Neural progenitor cell (in vitro differentiated cells): ENCODE data around the gene LRPAP1. TPM values are rescaled to one million over a fixed set of nuclear protein-coding genes. Genes with fewer than 3 reads are reported as not detected.

Source experiments
- DNase-seq: peaks from one replicate; pipeline ENCODE4 v3.0.0-alpha.2; 2016; ENCODE audit warnings: low spot score
- H2AFZ ChIP-seq: fragments of 200-600 bp; sonication (generic); replicated peaks from 2 replicates; pipeline ENCODE4 v1.6.1; 2016; ENCODE audit warnings: antibody characterized with exemption
- H3F3A ChIP-seq: fragments of 200-600 bp; sonication (generic); 2 replicates; pipeline ENCODE4 v1.6.1; 2016; ENCODE audit warnings: antibody characterized with exemption, low read depth
- H3K27ac ChIP-seq: fragments of 200-600 bp; sonication (generic); 2 replicates; pipeline ENCODE4 v1.5.1; 2016; ENCODE audit warnings: mild to moderate bottlenecking
- H3K27me3 ChIP-seq: fragments of 200-600 bp; sonication (generic); 2 replicates; pipeline ENCODE4 v1.6.1; 2016; ENCODE audit warnings: mild to moderate bottlenecking, moderate library complexity
- H3K36me3 ChIP-seq: fragments of 200-600 bp; sonication (generic); 2 replicates; pipeline ENCODE4 v1.5.1; 2016
- H3K4me1 ChIP-seq: fragments of 200-600 bp; sonication (generic); 2 replicates; pipeline ENCODE4 v1.6.1; 2016; ENCODE audit warnings: mixed run types
- H3K4me2 ChIP-seq: fragments of 200-600 bp; sonication (generic); 2 replicates; pipeline ENCODE4 v1.6.1; 2016
- H3K4me3 ChIP-seq: fragments of 200-600 bp; sonication (generic); 2 replicates; pipeline ENCODE4 v1.5.1; 2016
- H3K79me2 ChIP-seq: fragments of 200-600 bp; sonication (generic); 2 replicates; pipeline ENCODE4 v1.6.1; 2016; ENCODE audit warnings: low read depth
- H3K9ac ChIP-seq: fragments of 200-600 bp; sonication (generic); 2 replicates; pipeline ENCODE4 v1.6.1; 2016
- H3K9me3 ChIP-seq: fragments of 200-600 bp; sonication (generic); 2 replicates; pipeline ENCODE4 v1.5.1; 2016; ENCODE audit warnings: low read depth
- H4K20me1 ChIP-seq: fragments of 200-600 bp; sonication (generic); 2 replicates; pipeline ENCODE4 v1.6.1; 2016; ENCODE audit warnings: low read depth
- H3K27ac Mint-ChIP-seq: 3 replicates; pipeline ENCODE4 v1.8.0; 2021; ENCODE audit warnings: mixed read lengths
- H3K27me3 Mint-ChIP-seq: 2 replicates; pipeline ENCODE4 v1.8.0; 2022; ENCODE audit warnings: low read depth, mild to moderate bottlenecking, inconsistent platforms, moderate library complexity, mixed read lengths; ENCODE audit not compliant: insufficient read depth
- H3K36me3 Mint-ChIP-seq: 3 replicates; pipeline ENCODE4 v1.8.0; 2021; ENCODE audit warnings: mixed read lengths
- H3K4me1 Mint-ChIP-seq: 3 replicates; pipeline ENCODE4 v1.8.0; 2021; ENCODE audit warnings: mixed read lengths
- H3K4me3 Mint-ChIP-seq: 3 replicates; pipeline ENCODE4 v1.8.0; 2021; ENCODE audit warnings: mild to moderate bottlenecking, moderate library complexity, mixed read lengths
- H3K9me3 Mint-ChIP-seq: 3 replicates; pipeline ENCODE4 v1.8.0; 2020; ENCODE audit warnings: mixed read lengths
- CTCF ChIP-seq: fragments of 200-600 bp; sonication (generic); IDR thresholded peaks from 2 replicates; pipeline ENCODE4 v1.5.1; 2017; ENCODE audit warnings: antibody characterized with exemption, mild to moderate bottlenecking
- EZH2 ChIP-seq: fragments of 200-600 bp; sonication (generic); IDR thresholded peaks from 2 replicates; pipeline ENCODE4 v1.6.1; 2017; ENCODE audit warnings: antibody characterized with exemption, mild to moderate bottlenecking, moderate library complexity
- EZH2phosphoT487 ChIP-seq: fragments of 200-600 bp; sonication (generic); IDR thresholded peaks from 2 replicates; pipeline ENCODE4 v1.6.1; 2017; ENCODE audit warnings: antibody characterized with exemption
- total RNA-seq: library from RNA; depleted of rRNA; stranded (reverse); fragments of >200 nt; gene quantifications from 2 replicates; pipeline ENCODE4 v1.2.3, GENCODE V29; 2015; ENCODE audit warnings: low replicate concordance

LRPAP1 gene
- total RNA-seq, 1 donor from 2014 or later = 48.3 TPM

- H3K4me2 ChIP-seq = no peak overlapping the region
- no peak overlapping the region for H3K4me3 ChIP-seq
- no peaks in the 10 kb centered on the region for H3K36me3 ChIP-seq
- H4K20me1 ChIP-seq = no peaks in the 10 kb centered on the region
- TF ChIP-seq CTCF (no peak), EZH2phosphoT487 (no peak), EZH2 (no peak)
- H3K27me3 ChIP-seq = peaks cover 77% of the 10 kb centered on the region
- H3K79me2 ChIP-seq = no peaks in the 10 kb centered on the region
- peaks cover 26% of the 10 kb centered on the region for H3F3A ChIP-seq
- H3K9me3 ChIP-seq = no peaks in the 10 kb centered on the region
- H3K9me3 Mint-ChIP-seq = no peaks in the 10 kb centered on the region
- no peak overlapping the region for H3K27ac Mint-ChIP-seq
- peaks cover 22% of the 10 kb centered on the region for H3K27me3 Mint-ChIP-seq
- no peaks in the 10 kb centered on the region for H3K36me3 Mint-ChIP-seq
- peaks cover 14% of the 10 kb centered on the region for H3K4me1 Mint-ChIP-seq
- no peak for DNase-seq
- H3K4me3 Mint-ChIP-seq = no peak overlapping the region
- no peak overlapping the region for H3K9ac ChIP-seq
- H2AFZ ChIP-seq = no peak overlapping the region
- no peak overlapping the region for H3K27ac ChIP-seq
- peaks cover 44% of the 10 kb centered on the region for H3K4me1 ChIP-seq
These were observed 47.0 kb downstream of the LRPAP1 start for GRCh38 chr4:3485011-3485791.

GRCh38 chr4:3484057-3484973 lies 47.9 kb downstream of the LRPAP1 start:
- H3K4me3 Mint-ChIP-seq = no peak overlapping the region
- peaks cover 44% of the 10 kb centered on the region for H3K4me1 ChIP-seq
- H3K79me2 ChIP-seq = no peaks in the 10 kb centered on the region
- H3K4me2 ChIP-seq = peak overlapping the region; percentile 36
- DNase-seq = no peak
- TF ChIP-seq EZH2phosphoT487 (no peak), CTCF (no peak), EZH2 (no peak)
- no peaks in the 10 kb centered on the region for H3K9me3 Mint-ChIP-seq
- H3K4me1 Mint-ChIP-seq = peaks cover 14% of the 10 kb centered on the region
- no peak overlapping the region for H2AFZ ChIP-seq
- H3K27me3 ChIP-seq = peaks cover 68% of the 10 kb centered on the region
- H3K9ac ChIP-seq = no peak overlapping the region
- no peaks in the 10 kb centered on the region for H4K20me1 ChIP-seq
- H3K9me3 ChIP-seq = no peaks in the 10 kb centered on the region
- no peak overlapping the region for H3K27ac ChIP-seq
- H3K36me3 Mint-ChIP-seq = no peaks in the 10 kb centered on the region
- no peak overlapping the region for H3K4me3 ChIP-seq
- H3F3A ChIP-seq = peaks cover 25% of the 10 kb centered on the region
- H3K27me3 Mint-ChIP-seq = peaks cover 18% of the 10 kb centered on the region
- no peak overlapping the region for H3K27ac Mint-ChIP-seq
- no peaks in the 10 kb centered on the region for H3K36me3 ChIP-seq

DNA sequence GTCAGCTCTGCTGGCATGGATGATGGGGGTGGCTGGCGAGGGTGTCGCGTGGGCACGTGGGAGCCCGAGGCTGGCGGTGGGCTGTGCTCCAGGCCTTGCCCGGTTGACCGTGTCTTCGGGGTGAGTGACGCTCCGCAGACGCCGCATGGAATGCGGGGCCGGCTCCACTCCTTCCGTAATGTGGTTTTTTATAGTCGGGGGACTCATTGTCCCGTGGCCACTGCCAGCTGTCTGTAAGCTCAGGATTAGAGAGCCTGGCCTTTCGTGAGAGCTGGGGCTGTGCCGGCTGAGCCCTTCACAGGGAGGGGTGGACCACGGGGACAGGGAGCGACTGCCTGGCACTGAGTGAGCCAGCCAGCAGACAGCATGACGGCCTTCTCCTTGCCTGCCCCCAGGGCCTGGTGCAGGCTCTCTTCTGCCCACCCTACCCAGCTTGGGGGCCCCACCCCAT lies 48.7 kb downstream of the LRPAP1 start:
- Histone ChIP-seq H3K4me3 (no peak overlapping the region), H3K79me2 (no peaks in the 10 kb centered on the region), H3K4me2 (no peak overlapping the region), H3K9me3 (no peaks in the 10 kb centered on the region), H3K36me3 (no peaks in the 10 kb centered on the region), H3K27me3 (peaks cover 67% of the 10 kb centered on the region), H3K4me1 (peaks cover 46% of the 10 kb centered on the region), H2AFZ (no peak overlapping the region), H3F3A (peaks cover 19% of the 10 kb centered on the region), H4K20me1 (no peaks in the 10 kb centered on the region), H3K27ac (no peak overlapping the region), H3K9ac (no peak overlapping the region)
- H3K27me3 Mint-ChIP-seq = peaks cover 18% of the 10 kb centered on the region
- no peak overlapping the region for H3K27ac Mint-ChIP-seq
- H3K4me3 Mint-ChIP-seq = no peak overlapping the region
- H3K4me1 Mint-ChIP-seq = peaks cover 14% of the 10 kb centered on the region
- H3K36me3 Mint-ChIP-seq = no peaks in the 10 kb centered on the region
- DNase-seq = peak; percentile 82
- TF ChIP-seq EZH2phosphoT487 (no peak), EZH2 (no peak), CTCF (no peak)
- no peaks in the 10 kb centered on the region for H3K9me3 Mint-ChIP-seq
